ENCODE results near the gene STAP2. TPM values are rescaled to one million over a fixed set of nuclear protein-coding genes. Genes with fewer than 3 reads are reported as not detected.
"Not testable (repeated sequence)": the region's sequence is repeated elsewhere in the genome, so short reads cannot be mapped to it uniquely, and the experiment has no call there.

STAP2 gene
- total RNA-seq, 1 donor from 2014 or later, result 4.1 TPM

DNA sequence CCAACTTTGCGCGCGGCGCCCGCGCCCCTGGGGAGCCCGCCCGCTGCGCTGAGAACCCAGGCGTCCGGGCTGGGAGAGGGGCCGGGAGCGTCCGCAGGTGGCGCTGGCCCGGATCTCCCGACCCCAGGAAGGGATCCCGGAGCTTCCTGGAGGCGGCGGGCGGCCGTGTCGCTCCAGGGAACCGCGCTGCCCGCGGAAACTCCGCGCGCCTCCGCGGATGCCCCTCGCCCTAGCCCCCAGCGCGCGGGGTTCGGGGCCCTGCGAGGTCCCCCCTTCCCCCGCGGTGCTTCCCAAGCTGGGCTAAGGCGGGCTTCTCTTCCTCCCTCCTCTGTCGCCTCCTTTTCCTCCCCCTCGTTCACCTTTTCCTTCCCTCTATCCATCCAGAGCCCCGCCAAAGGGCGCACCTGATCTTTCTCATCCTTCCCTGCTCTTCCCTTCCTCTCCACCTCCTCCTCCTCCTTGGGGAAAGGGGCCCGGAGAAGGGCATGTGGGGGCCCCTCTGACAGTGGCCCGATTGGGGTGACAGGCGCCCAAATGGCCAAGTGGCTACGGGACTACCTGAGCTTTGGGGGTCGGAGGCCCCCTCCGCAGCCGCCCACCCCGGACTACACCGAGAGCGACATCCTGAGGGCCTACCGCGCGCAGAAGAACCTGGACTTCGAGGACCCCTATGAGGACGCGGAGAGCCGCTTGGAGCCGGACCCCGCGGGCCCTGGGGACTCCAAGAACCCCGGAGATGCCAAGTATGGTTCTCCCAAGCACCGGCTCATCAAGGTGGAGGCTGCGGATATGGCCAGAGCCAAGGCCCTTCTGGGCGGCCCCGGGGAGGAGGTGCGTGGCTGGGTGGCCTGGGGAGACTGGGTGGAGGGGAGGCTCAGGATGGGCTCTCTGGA, 58.9 kb downstream of the STAP2 start:
- H3K4me1 Mint-ChIP-seq, result peaks cover 4% of the 10 kb centered on the region
- no peak for DNase-seq (ENCODE audit: low read depth, low spot score)

DNA sequence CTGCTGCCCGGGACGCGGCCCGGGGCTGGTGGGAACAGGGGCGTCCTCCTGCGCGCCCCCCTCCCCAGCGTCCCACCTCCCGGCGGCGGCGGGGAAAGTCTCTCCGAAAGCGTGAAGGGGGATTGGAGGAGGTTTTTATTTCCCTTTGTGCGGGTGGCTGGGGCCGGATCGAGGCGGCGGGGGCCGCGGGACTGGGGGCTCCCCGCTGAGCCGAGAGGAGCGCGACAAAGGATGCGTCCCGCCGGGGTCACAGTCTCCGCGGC, 59.4 kb downstream of the STAP2 start:
- no peak overlapping the region for H3K4me3 Mint-ChIP-seq
- H3K27ac Mint-ChIP-seq (ENCODE audit: unreplicated experiment), result no peak overlapping the region
- TF ChIP-seq, protein P1, sequence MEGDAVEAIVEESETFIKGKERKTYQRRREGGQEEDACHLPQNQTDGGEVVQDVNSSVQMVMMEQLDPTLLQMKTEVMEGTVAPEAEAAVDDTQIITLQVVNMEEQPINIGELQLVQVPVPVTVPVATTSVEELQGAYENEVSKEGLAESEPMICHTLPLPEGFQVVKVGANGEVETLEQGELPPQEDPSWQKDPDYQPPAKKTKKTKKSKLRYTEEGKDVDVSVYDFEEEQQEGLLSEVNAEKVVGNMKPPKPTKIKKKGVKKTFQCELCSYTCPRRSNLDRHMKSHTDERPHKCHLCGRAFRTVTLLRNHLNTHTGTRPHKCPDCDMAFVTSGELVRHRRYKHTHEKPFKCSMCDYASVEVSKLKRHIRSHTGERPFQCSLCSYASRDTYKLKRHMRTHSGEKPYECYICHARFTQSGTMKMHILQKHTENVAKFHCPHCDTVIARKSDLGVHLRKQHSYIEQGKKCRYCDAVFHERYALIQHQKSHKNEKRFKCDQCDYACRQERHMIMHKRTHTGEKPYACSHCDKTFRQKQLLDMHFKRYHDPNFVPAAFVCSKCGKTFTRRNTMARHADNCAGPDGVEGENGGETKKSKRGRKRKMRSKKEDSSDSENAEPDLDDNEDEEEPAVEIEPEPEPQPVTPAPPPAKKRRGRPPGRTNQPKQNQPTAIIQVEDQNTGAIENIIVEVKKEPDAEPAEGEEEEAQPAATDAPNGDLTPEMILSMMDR (conservative IDR thresholded peaks at IDR 0.05), result no peak
- no peaks in the 10 kb centered on the region for H3K9me3 Mint-ChIP-seq
- no peaks in the 10 kb centered on the region for H3K36me3 Mint-ChIP-seq (ENCODE audit: low read depth)
- no peak for DNase-seq (ENCODE audit: low read depth, low spot score)
- peaks cover 68% of the 10 kb centered on the region for H3K27me3 Mint-ChIP-seq (ENCODE audit: low read depth)
- peaks cover 4% of the 10 kb centered on the region for H3K4me1 Mint-ChIP-seq

More for the DNA sequence above, 58.9 kb downstream of the STAP2 start:
- H3K4me3 Mint-ChIP-seq, result peak overlapping the region; percentile 78
- H3K27me3 Mint-ChIP-seq (ENCODE audit: low read depth), result peaks cover 74% of the 10 kb centered on the region
- H3K36me3 Mint-ChIP-seq (ENCODE audit: low read depth), result no peaks in the 10 kb centered on the region
- TF ChIP-seq, protein P1 (conservative IDR thresholded peaks at IDR 0.05), result no peak
- no peak overlapping the region for H3K27ac Mint-ChIP-seq (ENCODE audit: unreplicated experiment)
- no peaks in the 10 kb centered on the region for H3K9me3 Mint-ChIP-seq

DNA sequence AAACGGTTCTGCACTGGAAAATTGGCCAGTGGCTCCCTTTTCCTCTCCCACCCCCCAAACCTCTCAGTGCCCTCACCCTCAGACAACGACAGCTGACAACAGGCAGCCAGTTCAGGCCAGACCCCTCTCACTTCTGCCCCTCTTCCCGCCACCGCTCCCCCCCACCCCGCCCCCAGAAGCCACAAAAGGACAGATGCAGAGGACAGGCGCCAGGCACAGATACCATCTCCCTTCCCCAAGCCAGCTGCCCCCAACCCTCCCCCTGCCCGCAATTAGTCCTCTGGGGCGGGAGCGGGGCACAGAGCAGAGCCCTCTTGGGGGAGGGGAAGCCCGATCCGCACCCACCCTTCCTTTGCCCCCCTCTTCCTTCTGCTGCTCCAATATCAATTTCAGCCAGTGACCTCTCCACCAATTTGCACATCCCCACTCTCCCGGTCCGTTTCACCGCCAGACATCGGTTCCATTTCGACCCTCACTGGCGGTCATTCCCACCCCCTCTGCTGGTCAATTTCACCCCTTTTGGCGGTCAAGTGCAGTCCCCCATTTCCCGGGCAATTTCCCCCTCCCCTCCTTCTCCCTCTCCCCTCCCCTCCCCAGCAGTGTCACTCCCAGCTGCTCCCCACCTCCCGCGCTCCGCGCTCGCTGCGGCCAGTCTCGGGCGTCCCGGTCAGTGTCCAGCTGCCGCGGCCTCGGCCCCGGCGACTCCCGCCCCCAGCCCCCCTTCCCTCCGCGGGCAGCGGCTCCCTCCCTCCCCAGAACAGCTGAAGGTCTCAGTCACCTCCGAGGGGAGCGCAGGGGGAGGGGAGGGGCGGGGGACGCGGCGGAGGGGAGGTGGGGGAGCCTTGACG, 60.0 kb downstream of the STAP2 start, which contains the start of gene SHD:
Gene SHD (plus strand): TSS at position 848 of the 848 bp plus-strand sequence. CDS start 798 bp downstream, outside the sequence.
- peak; percentile 26 for DNase-seq (ENCODE audit: low read depth, low spot score)
- TF ChIP-seq, protein P1 (conservative IDR thresholded peaks at IDR 0.05), result no peak
- H3K4me1 Mint-ChIP-seq, result peaks cover 4% of the 10 kb centered on the region
- H3K27me3 Mint-ChIP-seq (ENCODE audit: low read depth), result peaks cover 64% of the 10 kb centered on the region
- H3K27ac Mint-ChIP-seq (ENCODE audit: unreplicated experiment), result no peak within 1 kb of the TSS
- peak within 1 kb of the TSS; percentile 78 for H3K4me3 Mint-ChIP-seq
- no peaks in the 10 kb centered on the region for H3K36me3 Mint-ChIP-seq (ENCODE audit: low read depth)
- H3K9me3 Mint-ChIP-seq, result no peaks in the 10 kb centered on the region

DNA sequence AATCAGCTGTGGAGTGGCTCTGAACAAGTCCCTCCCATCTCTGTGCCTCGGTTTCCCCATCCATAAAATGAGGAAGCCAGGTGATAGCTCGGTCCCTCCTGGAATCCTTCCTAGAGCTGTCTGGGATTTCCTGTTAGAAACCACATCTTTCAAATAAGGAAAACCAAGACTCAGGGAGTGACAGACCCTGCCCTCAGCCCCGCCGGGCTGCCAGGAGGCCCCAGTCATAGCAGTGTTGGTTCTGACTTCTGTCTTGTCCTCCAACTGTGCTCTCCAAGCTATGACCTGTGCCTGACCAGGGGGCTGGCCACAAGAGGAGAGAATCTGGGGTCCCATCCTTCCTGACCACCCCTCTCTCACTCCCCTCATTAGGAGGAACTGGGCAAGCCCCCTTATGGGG, 60.6 kb downstream of the STAP2 start:
- Mint-ChIP-seq H3K4me3 (no peak overlapping the region), H3K36me3 (ENCODE audit: low read depth) (no peaks in the 10 kb centered on the region), H3K27ac (ENCODE audit: unreplicated experiment) (no peak overlapping the region), H3K4me1 (peaks cover 4% of the 10 kb centered on the region), H3K27me3 (ENCODE audit: low read depth) (peaks cover 58% of the 10 kb centered on the region), H3K9me3 (no peaks in the 10 kb centered on the region)
- no peak for DNase-seq (ENCODE audit: low read depth, low spot score)
- TF ChIP-seq, protein P1 (conservative IDR thresholded peaks at IDR 0.05), result no peak

DNA sequence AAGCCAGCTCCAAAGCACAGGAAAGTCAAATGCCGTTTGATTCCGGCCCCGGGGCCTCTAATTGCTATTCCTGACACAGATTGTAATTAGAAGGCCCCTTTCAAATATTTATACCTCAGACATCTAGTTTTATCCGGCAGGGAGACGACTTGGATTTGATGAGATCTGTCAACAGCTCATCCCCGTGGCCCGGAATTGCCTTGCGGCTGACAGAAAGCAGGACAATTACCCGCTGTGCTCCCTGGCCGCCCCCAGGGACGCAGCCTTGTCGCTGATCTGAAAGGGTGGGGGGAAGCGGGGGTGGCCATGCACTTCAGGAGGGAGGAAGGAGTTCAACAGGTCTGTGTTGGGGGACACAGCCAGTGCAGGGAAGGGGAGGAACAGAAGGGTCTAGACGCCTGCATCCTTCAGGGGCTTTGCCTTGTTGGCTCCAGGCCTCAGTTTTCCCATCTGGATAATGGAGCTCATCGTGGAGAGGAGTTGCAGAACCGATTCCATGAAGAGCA, 61.4 kb downstream of the STAP2 start:
- H3K27ac Mint-ChIP-seq (ENCODE audit: unreplicated experiment), result peak overlapping the region; percentile 43
- no peak for DNase-seq (ENCODE audit: low read depth, low spot score)
- no peaks in the 10 kb centered on the region for H3K9me3 Mint-ChIP-seq
- H3K4me1 Mint-ChIP-seq, result peaks cover 4% of the 10 kb centered on the region
- H3K4me3 Mint-ChIP-seq, result no peak overlapping the region
- H3K27me3 Mint-ChIP-seq (ENCODE audit: low read depth), result peaks cover 52% of the 10 kb centered on the region
- TF ChIP-seq, protein P1 (conservative IDR thresholded peaks at IDR 0.05), result no peak
- no peaks in the 10 kb centered on the region for H3K36me3 Mint-ChIP-seq (ENCODE audit: low read depth)

DNA sequence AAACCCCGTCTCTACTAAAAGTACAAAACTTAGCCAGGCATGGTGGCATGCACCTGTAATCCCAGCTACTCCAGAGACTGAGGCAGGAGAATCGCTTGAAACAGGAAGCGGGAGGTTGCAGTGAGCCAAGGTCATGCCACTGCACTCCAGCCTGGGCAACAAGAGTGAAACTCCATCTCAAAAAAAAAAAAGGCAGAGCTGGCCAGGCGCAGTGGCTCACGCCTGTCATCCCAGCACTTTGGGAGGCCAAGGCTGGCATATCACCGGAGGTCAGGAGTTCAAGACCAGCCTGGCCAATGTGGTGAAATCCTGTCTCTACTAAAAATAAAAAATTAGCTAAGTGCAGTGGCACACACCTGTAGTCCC, 64.3 kb downstream of the STAP2 start:
- DNase-seq (ENCODE audit: low read depth, low spot score); H3K27ac Mint-ChIP-seq (ENCODE audit: unreplicated experiment); H3K9me3 Mint-ChIP-seq; H3K36me3 Mint-ChIP-seq (ENCODE audit: low read depth); H3K4me3 Mint-ChIP-seq; H3K4me1 Mint-ChIP-seq: not testable (repeated sequence)
- H3K27me3 Mint-ChIP-seq (ENCODE audit: low read depth), result peaks cover 25% of the 10 kb centered on the region
